GM12872 (cell line): ENCODE data around the gene LMX1B.

Experiments
- CTCF ChIP-seq: IDR thresholded peaks from 3 replicates; pipeline ENCODE4 v1.5.1; 2011; ENCODE audit warnings: low read depth, mild to moderate bottlenecking, low read length, moderate library complexity; ENCODE audit not compliant: insufficient read depth

The LMX1B gene

DNA sequence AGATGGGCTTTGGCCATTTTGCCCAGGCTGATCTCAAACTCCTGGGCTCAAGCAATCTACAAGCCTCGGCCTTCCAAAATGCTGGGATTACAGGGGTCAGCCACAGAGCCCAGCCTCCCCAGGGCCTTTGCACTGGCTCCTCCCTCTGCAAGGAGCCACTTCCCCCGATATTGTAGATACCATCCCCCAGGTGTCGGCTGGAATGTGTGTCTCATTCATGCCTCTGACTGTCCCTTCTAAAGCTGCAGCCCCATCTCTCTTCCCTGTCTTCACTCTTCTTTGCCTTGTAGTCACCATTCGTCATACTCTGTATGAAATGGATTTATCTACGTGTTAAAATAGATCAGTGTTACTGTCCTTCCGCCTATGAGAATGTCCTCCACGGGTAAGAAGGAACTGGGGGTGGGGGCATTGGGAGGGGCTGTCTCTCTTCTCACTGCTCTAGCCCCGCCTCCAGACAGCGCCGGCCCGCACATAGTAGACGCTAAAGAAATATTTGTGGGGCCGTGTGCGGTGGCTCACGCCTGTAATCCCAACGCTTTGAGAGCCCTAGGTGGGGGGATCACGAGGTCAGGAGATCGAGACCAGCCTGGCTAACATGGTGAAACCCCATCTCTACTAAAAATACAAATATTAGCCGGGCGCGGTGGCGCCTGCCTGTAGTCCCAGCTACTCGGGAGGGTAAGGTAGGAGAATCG, 68.5 kb downstream of the LMX1B start:
- no peak for TF ChIP-seq CTCF

DNA sequence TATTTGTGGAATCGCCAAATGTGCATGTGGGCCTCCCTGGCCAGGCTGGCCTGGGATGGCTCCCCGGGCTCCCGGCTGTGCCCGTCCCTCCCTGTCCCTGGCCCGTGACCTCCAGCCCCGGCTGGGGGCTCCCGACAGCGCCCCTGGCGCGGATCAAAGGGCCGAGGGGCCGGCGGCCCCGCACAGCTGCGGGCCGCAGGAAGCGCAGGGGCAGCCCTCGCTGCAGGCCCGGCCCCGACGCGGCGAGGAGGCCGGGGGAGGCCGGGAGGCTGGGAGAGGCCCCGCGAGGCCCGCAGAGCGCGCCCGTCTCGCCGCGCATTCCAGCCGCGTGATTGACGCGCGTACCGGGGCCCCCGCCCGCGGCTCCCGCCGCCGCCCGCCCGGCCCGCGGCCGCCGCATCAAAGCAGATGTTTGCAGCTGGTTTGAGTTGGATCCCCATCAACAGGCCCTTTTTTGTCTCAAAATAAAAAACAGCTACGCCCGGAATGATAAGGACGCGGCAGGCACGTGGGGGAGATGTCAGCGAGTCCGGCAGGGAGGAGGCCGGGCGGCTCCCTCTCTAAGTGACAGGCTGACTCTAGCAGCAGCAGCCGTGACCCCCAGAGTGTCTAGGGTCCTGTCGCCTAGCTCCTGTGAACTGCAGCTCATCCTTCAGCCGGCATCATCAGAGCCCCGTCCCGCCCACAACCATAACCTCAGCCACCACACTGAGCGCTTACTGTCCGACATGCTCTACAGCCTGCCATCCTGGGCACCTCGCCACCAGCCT, 69.4 kb downstream of the LMX1B start:
- TF ChIP-seq CTCF = no peak

- TF ChIP-seq CTCF = no peak
Measured at GRCh38 chr9:126683698-126684044, 69.9 kb downstream of the LMX1B start.

DNA sequence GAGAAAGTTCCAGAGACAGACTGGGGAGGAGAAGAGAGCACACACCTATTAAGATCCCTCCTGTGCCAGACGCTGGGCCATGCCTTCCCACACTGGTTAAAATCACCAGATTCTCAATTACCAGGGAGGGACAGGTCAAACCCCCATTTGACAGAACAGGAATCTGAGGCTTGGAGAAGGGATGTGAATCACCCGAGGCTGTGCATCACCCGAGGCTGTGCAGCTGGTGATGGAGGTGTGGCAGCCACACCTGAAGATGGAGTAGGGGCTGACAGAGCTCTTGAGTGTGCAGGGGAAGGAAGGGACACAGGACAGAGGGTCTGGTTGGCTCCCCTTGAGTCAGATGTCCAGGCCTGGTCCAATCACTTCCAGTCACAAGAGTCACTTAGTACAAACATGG, 70.6 kb downstream of the LMX1B start:
- TF ChIP-seq CTCF = no peak

DNA sequence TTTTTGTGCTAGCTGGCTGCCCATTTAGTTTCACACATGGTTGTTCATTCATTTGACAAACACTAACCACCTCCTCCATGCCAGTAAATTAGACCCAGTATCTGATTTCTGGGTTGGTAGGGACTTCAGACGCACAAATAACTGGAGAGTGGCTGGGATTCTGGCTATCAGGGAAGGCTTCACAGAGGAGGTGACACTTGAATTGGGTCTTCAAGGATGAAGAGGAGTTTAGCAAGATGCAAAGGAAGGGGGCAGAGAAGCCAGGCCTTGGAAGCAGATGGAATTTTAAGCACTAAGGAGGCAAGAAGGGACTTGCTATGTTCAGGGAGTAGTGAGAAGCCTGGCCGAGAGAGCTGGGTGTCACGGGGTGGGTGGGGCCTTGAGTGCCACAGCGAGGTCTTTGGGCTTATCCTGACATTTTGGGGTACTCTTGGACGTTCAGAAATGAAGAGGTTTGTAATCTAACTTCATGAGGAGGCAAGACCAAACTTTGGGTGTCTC, 71.3 kb downstream of the LMX1B start:
- TF ChIP-seq CTCF = no peak

GRCh38 chr9:126687930-126688461, 74.3 kb downstream of the LMX1B start:
- TF ChIP-seq CTCF = no peak

- TF ChIP-seq CTCF = no peak
Measured at GRCh38 chr9:126688617-126689016, 74.9 kb downstream of the LMX1B start.
